Measurements from ENCODE around the gene FHIT.

FHIT gene

DNA sequence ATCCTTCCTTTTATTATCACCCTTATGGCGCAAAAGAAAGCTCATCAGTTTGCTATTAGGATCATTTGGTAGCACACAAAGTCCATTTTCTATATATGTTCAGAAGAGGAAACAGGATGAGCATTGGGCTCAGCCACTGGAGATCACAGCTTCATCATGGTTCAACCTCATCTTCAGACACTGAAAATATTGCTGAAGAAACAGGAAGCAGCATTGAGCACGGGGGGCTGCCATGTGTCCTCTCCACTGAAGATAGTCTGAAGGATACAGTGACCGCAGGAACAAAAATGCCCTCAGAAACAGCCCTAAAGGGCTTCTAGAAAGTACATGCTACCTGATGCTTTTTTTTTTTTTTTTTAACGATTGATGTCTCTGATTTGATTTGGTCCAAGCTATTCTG, 1366.2 kb downstream of the FHIT start:
- H3K9me3 ChIP-seq = no peaks in the 10 kb centered on the region
- no peak overlapping the region for H3K4me2 ChIP-seq
- no peaks in the 10 kb centered on the region for H3K4me1 ChIP-seq
- H4K20me1 ChIP-seq = no peaks in the 10 kb centered on the region
- TF ChIP-seq Cebpa-rat (IDR thresholded peaks at IDR 0.05) = no peak
- no peaks in the 10 kb centered on the region for H3K27me3 ChIP-seq
- no peak overlapping the region for H3K27ac ChIP-seq
- H3K4me3 ChIP-seq = no peak overlapping the region
- H3K36me3 ChIP-seq = no peaks in the 10 kb centered on the region
- H3K9ac ChIP-seq = no peak overlapping the region

GRCh38 chr3:59884409-59884808, 1366.8 kb downstream of the FHIT start:
- Histone ChIP-seq H4K20me1 (no peaks in the 10 kb centered on the region), H3K36me3 (no peaks in the 10 kb centered on the region), H3K4me3 (no peak overlapping the region), H3K4me1 (no peaks in the 10 kb centered on the region), H3K9ac (no peak overlapping the region), H3K27me3 (no peaks in the 10 kb centered on the region), H3K27ac (no peak overlapping the region), H3K9me3 (no peaks in the 10 kb centered on the region), H3K4me2 (no peak overlapping the region)
- TF ChIP-seq Cebpa-rat (IDR thresholded peaks at IDR 0.05) = no peak

DNA sequence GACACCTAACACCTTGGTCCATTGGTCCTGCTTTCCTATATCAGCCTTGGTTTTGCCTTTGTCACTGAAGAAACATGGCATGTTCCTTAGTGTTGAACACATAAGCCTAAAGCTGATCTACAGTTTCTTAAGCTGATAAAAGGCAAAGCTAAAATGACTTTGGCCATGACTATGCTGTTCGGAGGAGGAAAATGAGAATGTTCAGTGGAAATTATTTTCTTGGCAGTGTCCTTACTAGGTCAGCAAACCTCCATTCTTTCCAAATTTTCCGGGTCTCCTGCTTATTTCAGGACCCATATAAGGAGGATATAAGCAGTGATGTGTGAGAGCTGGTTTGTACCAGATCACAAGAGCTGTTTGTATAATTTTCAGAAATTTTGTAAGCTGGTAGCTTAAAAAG, 1368.5 kb downstream of the FHIT start:
- no peaks in the 10 kb centered on the region for H4K20me1 ChIP-seq
- no peak overlapping the region for H3K4me2 ChIP-seq
- no peaks in the 10 kb centered on the region for H3K27me3 ChIP-seq
- TF ChIP-seq Cebpa-rat (IDR thresholded peaks at IDR 0.05) = no peak
- H3K9me3 ChIP-seq = no peaks in the 10 kb centered on the region
- no peaks in the 10 kb centered on the region for H3K36me3 ChIP-seq
- H3K4me1 ChIP-seq = no peaks in the 10 kb centered on the region
- no peak overlapping the region for H3K4me3 ChIP-seq
- H3K9ac ChIP-seq = no peak overlapping the region
- H3K27ac ChIP-seq = no peak overlapping the region

- Histone ChIP-seq H3K36me3 (no peaks in the 10 kb centered on the region), H3K9ac (no peak overlapping the region), H4K20me1 (no peaks in the 10 kb centered on the region), H3K4me3 (no peak overlapping the region), H3K4me1 (no peaks in the 10 kb centered on the region), H3K4me2 (no peak overlapping the region), H3K9me3 (no peaks in the 10 kb centered on the region), H3K27ac (no peak overlapping the region), H3K27me3 (no peaks in the 10 kb centered on the region)
- no peak for TF ChIP-seq Cebpa-rat (IDR thresholded peaks at IDR 0.05)
These were observed 1370.5 kb downstream of the FHIT start for GRCh38 chr3:59880717-59881116.

GRCh38 chr3:59879031-59879581, 1372.1 kb downstream of the FHIT start:
- Histone ChIP-seq H3K27ac (no peak overlapping the region), H4K20me1 (no peaks in the 10 kb centered on the region), H3K9me3 (no peaks in the 10 kb centered on the region), H3K27me3 (no peaks in the 10 kb centered on the region), H3K36me3 (no peaks in the 10 kb centered on the region), H3K4me2 (no peak overlapping the region), H3K9ac (no peak overlapping the region), H3K4me3 (no peak overlapping the region), H3K4me1 (peaks cover 5% of the 10 kb centered on the region)
- TF ChIP-seq Cebpa-rat (IDR thresholded peaks at IDR 0.05) = no peak

GRCh38 chr3:59878038-59878427, 1373.2 kb downstream of the FHIT start:
- Histone ChIP-seq H3K4me2 (no peak overlapping the region), H3K27ac (no peak overlapping the region), H3K4me1 (peaks cover 16% of the 10 kb centered on the region), H3K4me3 (no peak overlapping the region), H3K9ac (no peak overlapping the region), H3K9me3 (0 out of 2 replicates have a peak, but pooled peaks cover under 1% of the 10 kb centered on the region), H3K27me3 (no peaks in the 10 kb centered on the region), H3K36me3 (no peaks in the 10 kb centered on the region), H4K20me1 (no peaks in the 10 kb centered on the region)
- no peak for TF ChIP-seq Cebpa-rat (IDR thresholded peaks at IDR 0.05)

GRCh38 chr3:59877263-59878037, 1373.8 kb downstream of the FHIT start:
- H3K9ac ChIP-seq = no peak overlapping the region

GRCh38 chr3:59876533-59877062, 1374.7 kb downstream of the FHIT start:
- no peak overlapping the region for H3K4me2 ChIP-seq
- H4K20me1 ChIP-seq = no peaks in the 10 kb centered on the region
- H3K9me3 ChIP-seq = peaks cover 9% of the 10 kb centered on the region; the same call in 1 of the 2 replicates
- H3K4me1 ChIP-seq = peaks cover 16% of the 10 kb centered on the region
- no peak overlapping the region for H3K27ac ChIP-seq
- H3K9ac ChIP-seq = no peak overlapping the region
- no peaks in the 10 kb centered on the region for H3K27me3 ChIP-seq
- TF ChIP-seq Cebpa-rat (IDR thresholded peaks at IDR 0.05) = no peak
- no peaks in the 10 kb centered on the region for H3K36me3 ChIP-seq
- no peak overlapping the region for H3K4me3 ChIP-seq

More at GRCh38 chr3:59877263-59878037, 1373.8 kb downstream of the FHIT start:
- H4K20me1 ChIP-seq = no peaks in the 10 kb centered on the region
- H3K27me3 ChIP-seq = no peaks in the 10 kb centered on the region
- no peak for TF ChIP-seq Cebpa-rat (IDR thresholded peaks at IDR 0.05)
- H3K27ac ChIP-seq = no peak overlapping the region
- no peak overlapping the region for H3K4me2 ChIP-seq
- no peak overlapping the region for H3K4me3 ChIP-seq
- H3K9me3 ChIP-seq = peaks cover 5% of the 10 kb centered on the region; the same call in 1 of the 2 replicates
- H3K4me1 ChIP-seq = peaks cover 16% of the 10 kb centered on the region
- no peaks in the 10 kb centered on the region for H3K36me3 ChIP-seq

- Histone ChIP-seq H3K4me3 (no peak overlapping the region), H3K27ac (no peak overlapping the region), H3K27me3 (no peaks in the 10 kb centered on the region), H3K9ac (no peak overlapping the region), H4K20me1 (no peaks in the 10 kb centered on the region), H3K36me3 (no peaks in the 10 kb centered on the region), H3K9me3 (peaks cover 10% of the 10 kb centered on the region; the same call in 1 of the 2 replicates), H3K4me2 (peak overlapping the region; percentile 48), H3K4me1 (peaks cover 18% of the 10 kb centered on the region)
- no peak for TF ChIP-seq Cebpa-rat (IDR thresholded peaks at IDR 0.05)
These were observed 1377.5 kb downstream of the FHIT start for GRCh38 chr3:59873576-59874230.

DNA sequence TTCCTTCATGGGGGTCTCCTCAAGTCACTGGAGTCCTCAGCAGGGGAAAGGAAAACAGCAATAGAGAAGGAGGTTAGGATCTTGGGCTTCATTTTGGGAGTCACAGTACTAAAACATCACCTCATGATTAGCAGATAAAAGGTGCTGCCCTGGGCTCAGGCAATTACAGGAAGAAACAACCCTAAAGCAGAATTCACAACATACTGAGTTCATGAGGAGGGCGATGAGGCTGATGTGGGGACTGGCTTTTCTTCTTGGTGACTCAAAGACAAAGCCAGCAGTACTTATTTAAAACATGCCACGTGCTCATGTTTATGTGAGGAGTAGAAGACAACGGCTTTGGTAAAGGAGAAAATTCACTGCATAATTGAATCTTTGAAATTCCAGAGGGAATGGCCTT, 1379.1 kb downstream of the FHIT start:
- H3K4me3 ChIP-seq = no peak overlapping the region
- H3K27me3 ChIP-seq = no peaks in the 10 kb centered on the region
- no peak overlapping the region for H3K9ac ChIP-seq
- no peaks in the 10 kb centered on the region for H4K20me1 ChIP-seq
- no peak overlapping the region for H3K4me2 ChIP-seq
- TF ChIP-seq Cebpa-rat (IDR thresholded peaks at IDR 0.05) = no peak
- no peak overlapping the region for H3K27ac ChIP-seq
- no peaks in the 10 kb centered on the region for H3K36me3 ChIP-seq
- H3K4me1 ChIP-seq = peaks cover 28% of the 10 kb centered on the region
- peaks cover 10% of the 10 kb centered on the region; the same call in 1 of the 2 replicates for H3K9me3 ChIP-seq

All from BLaER1 (cell line).